ENCODE measurements around the gene PCDHGC4.

DNA sequence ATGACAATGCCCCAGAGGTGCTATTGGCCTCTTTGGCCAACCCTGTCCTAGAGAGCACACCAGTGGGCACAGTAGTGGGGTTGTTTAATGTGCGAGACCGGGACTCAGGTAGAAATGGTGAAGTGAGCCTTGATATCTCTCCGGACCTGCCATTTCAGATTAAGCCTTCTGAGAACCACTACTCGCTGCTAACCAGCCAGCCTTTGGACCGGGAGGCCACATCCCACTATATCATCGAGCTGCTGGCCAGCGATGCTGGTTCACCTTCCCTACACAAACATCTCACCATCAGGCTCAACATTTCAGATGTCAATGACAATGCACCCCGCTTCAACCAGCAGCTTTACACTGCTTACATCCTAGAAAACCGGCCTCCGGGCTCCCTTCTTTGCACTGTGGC lies 5.4 kb downstream of the PCDHGC4 start:
- TF ChIP-seq, protein P1, sequence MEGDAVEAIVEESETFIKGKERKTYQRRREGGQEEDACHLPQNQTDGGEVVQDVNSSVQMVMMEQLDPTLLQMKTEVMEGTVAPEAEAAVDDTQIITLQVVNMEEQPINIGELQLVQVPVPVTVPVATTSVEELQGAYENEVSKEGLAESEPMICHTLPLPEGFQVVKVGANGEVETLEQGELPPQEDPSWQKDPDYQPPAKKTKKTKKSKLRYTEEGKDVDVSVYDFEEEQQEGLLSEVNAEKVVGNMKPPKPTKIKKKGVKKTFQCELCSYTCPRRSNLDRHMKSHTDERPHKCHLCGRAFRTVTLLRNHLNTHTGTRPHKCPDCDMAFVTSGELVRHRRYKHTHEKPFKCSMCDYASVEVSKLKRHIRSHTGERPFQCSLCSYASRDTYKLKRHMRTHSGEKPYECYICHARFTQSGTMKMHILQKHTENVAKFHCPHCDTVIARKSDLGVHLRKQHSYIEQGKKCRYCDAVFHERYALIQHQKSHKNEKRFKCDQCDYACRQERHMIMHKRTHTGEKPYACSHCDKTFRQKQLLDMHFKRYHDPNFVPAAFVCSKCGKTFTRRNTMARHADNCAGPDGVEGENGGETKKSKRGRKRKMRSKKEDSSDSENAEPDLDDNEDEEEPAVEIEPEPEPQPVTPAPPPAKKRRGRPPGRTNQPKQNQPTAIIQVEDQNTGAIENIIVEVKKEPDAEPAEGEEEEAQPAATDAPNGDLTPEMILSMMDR (IDR thresholded peaks at IDR 0.05; ENCODE audit: poor library complexity), result no peak
- no peak for TF ChIP-seq EZH2 (IDR thresholded peaks at IDR 0.05; ENCODE audit: borderline replicate concordance)
